GM15510 (cell line): ENCODE data around the gene SNAI3.

Source experiments
- POLR2A ChIP-seq: IDR thresholded peaks from 3 replicates; pipeline ENCODE4 v1.6.1; 2011; ENCODE audit warnings: borderline replicate concordance; ENCODE audit not compliant: insufficient read length; ENCODE audit errors: extremely low read depth

The SNAI3 gene

DNA sequence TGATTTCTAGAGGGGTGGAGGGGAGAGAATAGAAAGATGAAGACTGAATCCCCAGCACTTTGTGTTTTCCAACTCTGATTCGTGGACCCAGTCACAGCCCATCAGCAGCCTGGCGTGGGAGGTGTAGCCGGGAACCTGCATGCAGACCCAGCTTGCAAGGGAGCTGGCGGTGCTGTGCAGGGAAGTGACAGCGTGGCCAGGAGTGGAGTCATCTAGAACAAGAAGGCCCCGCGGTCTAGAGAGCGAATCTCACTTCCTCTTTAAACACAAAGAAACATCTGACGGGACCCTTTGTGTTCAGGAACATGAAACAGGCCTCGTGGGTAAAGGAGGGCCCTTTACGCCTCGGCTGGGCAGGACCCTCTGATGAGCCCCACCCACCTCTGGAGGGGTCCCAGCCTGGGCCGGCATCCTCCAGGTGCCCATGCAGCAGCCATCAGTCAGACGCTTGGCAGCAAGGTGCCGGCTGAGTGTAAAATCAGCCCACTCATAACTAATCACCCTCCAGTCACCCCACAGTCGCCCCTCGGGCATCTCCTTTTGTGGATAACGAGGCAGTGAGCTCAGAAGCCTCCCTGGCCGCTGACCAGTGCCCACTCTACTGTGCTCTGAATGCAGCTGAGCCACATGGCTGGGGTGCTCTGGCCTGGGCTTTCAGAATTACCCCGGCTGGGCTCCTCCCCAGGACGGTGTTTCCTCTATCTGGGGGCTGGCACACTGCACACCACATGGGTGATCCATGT is 4.4 kb downstream of the SNAI3 start:
- peak; percentile 51 for TF ChIP-seq POLR2A

DNA sequence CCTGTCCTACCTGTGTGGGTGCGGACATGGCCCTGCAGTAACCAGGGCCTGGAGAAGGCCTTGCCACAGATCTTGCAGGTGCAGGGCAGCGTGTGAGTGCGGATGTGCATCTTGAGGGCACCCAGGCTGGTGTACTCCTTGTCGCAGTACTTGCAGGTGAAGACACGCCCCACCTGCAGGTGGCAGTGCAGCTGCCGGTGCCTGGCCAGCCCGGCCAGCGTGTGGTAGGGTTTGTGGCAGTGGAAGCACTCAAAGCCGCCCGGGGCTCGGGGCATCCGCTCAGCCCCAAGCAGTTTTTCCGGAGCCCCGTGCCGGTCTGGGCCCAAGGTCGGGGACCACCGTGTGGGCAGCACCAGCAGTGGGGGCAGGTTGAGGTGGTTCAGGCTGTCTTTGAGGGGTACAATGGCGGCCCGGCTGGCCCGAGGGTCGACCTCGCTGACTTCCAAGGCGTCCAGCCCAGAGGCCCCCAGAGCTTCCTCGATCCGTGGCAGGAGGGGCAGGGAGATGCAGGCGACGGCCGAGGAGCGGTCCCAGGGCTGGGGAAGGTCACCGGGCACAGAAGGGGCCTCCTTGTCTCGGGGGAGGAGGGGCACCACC is 5.1 kb downstream of the SNAI3 start:
- peak; percentile 38 for TF ChIP-seq POLR2A

DNA sequence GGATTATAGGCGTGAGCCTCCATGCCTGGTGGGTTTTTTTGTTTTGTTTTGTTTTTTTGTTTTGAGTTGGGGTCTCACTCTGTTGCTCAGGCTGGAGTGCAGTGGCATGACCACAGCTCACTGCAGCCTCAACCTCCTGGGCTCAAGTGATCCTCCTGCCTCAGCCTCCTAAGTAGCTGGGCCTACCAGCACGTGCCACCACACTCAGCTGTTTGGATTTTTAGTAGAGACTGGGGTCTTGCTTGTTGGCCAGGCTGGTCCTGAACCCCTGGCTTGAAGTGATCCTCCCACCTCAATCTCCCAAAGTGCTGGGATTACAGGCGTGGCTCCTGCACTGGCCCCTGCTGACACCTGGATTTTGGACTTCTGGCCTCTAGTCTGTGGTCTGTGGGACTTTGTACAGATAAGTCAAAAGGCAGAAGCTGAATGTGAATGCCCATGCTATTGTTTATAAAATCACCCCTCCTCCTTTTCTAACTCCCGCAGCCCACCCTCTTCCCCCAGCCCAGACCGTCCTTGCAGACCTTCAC is 5.7 kb downstream of the SNAI3 start:
- TF ChIP-seq POLR2A = no peak

DNA sequence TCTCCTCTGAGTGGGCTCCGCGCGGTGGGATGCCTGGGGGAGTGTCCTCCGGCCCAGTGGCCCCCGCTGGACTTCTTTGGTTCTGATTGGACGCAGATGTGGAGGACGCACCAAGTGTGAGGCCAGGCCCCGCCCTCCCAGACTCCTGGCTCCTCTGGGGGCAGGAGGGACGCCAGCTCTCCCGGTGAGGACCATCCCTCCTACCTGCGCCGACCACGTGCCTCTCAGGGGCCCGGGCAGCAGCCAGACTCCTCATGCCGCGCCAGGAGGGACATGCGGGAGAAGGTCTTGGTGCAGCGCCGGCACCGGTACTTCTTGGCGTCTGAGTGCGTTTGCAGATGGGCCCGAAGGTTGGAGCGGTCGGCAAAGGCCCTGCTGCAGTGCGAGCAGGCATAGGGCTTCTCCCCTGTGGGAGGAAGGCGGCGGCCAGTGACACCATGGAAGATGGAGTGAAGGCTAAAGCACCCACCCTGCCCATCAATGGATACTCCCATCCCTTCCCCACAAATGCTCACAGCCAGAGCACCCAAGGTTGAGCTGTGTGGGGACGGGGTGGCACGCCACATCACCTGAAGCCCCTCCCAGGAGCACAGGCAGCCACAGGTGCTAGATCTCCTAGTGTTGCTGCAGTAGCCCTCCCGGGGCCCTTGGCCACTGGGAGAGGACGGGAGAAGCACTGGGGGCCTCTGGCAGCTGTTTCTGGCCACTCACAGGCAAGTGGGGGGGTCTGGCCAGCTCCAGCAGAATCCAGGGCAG is 7.9 kb downstream of the SNAI3 start:
- no peak for TF ChIP-seq POLR2A

DNA sequence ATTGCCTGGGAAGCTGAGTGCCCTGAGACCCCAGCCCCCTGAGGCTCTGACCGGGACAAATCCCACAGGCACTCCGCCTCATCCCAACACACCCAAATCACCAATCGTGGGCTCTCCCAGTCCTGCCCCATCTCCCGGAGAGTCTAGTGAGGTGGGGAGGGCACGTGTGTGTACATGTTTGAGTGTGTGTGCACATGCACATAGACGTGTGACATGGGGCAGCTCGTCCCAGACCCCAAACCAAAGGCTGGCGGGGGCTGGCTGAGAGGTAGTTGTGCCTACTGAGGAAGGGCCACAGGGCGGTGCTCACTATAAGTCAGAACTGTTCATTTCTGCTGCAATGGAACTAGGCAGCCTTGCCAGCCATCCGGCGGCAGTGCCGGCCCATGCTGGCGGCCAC is 8.6 kb downstream of the SNAI3 start:
- peak; percentile 6 for TF ChIP-seq POLR2A

DNA sequence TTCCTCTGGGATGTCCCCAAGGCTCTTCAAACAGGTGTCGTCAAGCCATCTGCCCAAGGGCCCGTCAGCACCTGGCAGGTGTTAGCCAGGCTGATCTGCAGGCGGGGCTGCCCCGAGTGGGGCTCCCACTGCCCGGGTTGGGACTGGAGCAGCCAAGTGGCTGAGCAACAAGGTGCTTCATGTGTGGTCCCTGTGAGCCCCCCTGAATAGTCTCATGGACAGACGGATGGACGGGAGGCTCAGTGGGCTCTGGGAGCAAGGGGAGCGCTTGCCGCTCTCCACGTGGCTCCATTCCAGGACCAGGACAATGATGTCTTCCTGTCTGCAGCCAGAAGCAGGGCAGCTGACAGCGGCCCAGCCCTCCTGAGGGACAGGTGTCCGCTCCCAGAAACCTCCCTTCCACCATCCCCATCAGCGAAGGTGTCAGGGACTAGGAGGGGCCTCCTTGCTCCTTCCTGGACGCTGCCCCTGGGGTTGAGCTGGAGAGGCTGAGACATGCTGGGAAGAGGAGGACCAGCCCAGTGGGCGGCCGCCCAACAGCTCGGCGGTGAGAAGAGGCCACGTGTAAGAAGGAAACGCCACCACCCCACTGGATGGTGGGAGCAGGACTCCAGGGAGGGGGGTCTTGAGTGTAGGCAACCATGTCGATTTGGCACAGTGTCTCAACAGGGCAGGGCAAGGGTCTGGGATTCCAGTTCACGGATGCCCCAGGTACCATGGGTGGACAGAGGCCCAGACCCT is 9.6 kb downstream of the SNAI3 start:
- no peak for TF ChIP-seq POLR2A

DNA sequence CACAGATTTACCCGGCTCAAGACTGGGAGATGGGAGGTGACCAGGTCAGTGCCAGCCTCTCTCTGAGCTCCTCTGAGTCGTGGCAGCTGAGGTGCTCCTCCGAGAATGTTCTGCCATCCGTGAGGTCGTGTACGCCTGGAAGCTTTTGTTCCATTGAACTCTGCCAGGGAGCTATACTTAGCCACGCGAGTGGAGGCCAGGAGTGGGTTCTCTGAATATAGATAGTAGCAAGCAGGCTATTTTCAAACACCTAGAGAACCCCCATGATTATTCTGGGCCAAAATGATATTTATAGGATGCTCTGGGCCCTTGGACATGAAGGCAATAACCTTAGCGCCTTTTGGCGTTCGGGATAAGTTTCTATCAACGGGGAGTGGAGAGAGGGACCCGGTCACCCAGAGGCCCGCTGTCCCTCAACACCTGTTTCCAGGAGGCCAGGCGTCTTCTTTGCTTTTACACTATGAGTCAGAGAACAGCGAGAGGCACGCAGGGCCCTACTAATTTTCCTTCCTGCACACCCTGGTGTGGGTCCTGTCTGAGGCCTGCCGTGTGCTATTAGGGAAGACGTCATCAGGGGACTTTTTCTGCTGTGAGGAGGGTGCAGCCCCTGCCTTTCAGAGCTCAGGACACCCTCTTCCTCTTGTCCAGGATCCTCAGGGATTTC is 12.5 kb downstream of the SNAI3 start:
- no peak for TF ChIP-seq POLR2A

DNA sequence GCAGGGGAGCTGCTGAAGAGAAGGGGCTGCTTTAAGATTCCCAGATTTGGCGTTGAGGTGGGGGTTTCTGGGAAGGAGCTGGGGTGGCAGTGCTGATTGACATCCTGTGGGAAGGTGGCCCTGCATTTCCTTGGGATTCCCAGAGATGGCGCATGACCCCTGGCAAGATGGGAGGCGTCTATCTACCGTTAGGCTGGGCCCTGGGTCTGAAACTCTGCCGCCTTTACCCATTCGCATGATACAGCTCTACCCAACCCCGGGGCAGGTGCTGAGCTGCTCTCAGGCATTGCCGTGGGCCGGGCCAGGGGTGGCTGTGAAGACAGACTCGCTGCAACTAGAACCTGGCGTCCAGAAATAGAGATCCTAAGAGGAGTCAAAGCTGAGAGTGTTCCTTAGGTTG is 13.5 kb downstream of the SNAI3 start:
- no peak for TF ChIP-seq POLR2A

DNA sequence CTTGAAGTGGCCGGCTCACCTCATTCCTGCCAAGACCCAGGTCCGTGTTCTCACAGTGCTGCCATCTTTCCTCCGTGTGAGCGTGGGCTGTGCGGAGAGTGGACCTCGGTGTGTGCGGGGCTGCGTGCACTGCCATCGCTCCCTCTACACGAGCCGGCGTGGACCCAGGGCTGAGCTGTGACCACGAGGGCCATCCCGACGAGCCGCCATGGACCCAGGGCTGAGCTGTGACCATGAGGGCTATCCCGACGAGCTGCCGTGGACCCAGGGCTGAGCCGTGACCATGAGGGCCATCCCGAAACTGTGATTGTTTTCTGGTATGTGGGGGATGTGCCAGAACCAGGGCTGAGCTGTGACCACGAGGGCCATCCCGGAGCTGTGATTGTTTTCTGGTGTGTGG is 14.5 kb downstream of the SNAI3 start:
- TF ChIP-seq POLR2A = no peak

DNA sequence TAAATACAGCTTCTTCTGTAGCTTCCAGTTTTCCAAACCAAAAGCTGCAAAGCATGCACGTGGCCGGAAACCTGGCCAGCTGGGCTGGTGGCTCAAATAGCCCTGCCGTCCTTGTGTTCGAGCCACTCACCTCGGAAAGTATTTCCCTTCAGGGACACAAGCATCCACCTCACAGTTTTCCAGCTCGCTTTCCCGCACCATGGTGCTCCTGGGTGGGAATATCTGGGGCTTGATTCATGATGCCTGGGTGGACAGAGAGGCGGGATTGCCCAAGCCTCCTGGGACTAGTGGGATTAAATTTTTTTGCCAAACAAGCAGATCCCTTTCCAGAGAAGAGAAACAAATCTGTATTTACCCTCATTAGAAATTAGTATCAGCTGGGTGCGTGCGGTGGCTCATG is 16.3 kb downstream of the SNAI3 start:
- TF ChIP-seq POLR2A = no peak

DNA sequence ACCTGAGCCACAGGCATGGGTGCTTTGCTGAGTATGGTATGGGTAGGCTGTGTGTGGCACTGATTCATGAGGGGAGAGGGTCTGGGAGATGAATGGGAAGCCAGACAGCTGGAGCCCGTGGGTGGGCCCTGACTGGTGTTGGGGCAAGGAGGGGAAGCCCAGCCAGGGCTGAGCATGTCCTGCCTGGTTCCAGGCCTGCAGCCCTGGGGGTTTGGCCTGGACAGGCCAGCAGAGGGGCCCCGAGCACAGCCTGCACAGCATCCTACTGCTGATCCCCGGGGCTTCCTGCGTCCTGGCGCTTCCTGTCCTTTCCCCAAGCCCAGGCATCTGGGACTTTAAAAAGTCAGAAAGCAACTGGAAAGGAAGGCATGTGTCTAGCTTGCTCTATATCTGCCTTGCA is 18.8 kb downstream of the SNAI3 start:
- no peak for TF ChIP-seq POLR2A

DNA sequence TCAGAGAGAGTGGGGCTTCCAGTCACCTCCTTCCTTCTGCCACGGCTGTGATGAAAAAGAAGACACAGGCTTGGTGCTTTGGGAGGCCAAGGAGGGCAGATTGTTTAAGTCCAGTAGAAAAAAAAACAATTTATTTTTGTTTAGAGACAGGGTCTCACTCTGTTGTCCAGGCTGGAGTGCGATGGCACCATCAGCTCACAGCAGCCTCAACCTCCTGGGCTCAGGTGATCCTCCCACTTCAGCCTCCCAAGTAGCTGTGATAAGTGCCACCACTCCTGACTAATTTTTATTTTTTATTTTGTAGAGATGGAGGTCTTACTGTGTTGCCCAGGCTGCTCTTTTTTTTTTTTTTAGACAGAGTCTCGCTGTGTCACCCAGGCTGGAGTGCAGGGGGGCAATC is 20.7 kb downstream of the SNAI3 start:
- TF ChIP-seq POLR2A = no peak

DNA sequence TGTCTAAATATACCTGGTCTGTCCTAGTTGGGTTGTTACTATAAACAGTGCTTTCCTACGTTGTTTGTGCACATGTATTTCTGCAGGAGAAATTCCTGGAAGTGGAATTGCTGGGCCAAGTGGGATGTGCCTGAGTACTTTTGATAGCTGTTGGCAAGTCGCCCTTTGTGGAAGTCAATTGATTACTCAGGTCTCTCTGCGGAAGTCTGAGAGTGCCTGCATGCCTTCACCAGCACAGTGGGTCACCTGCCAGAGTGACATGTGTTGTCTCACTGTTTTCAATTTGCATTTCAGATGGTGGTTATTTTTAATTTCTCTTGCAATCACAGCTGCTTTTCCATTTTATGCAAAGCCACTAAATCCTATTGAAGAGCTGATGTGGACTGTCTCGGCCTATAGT is 21.2 kb downstream of the SNAI3 start:
- TF ChIP-seq POLR2A = no peak

DNA sequence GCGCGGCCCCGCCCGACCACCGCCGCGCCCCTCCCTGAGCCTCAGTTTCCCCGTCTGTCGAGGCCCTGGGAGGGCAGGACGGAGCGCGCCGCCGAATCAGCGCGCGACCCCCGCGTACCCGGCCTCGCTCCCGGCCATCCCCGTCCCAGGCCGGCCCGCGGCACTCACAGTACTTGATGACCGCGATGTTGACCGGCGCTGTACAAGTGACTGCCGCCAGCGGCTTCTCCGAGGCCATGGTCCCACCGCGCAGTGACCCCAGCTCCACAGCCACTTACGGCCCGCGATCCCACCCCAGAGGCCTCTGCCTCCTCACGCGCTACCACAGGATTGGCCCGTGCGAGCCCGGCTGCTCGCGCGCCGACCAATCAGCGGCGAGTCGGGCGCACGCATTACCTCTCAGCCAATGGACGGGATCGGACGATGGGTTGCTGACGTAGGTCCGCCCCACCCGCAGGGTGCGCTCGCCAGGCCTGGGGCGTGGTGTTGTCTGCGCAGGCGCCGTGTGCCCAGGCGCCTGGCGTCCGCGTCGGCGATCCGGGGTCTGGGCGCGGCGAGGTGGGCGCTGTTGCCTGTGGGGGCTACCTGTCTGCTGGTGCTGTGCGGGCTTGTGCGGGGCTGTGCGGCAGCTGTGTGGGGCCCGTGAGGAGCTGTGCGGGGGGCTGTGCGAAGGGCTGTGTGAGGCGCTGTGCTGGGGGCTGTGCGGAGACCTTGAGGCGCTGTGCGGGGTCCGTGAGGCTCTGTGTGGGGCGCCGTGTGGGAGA is 23.3 kb downstream of the SNAI3 start, which contains the start of gene MVD:
TSS of gene MVD (minus strand) at position 249 of the 764 bp plus-strand sequence. CDS start at position 238, 11 bp downstream.
- TF ChIP-seq POLR2A = peak; percentile 92
